ENCODE measurements around the gene EHD3. TPM values are rescaled to one million over a fixed set of nuclear protein-coding genes. Genes with fewer than 3 reads are reported as not detected.

Gene EHD3
- total RNA-seq, 1 donor from 2014 or later, result 40.3 TPM

- intact Hi-C loops (cut with micrococcal nuclease), result no loop called here
- CTCF ChIA-PET, result interaction anchor here (1.1 kb wide), 1 partner anchor 49 kb away, joined by 3 read pairs; no protein-coding TSS in a partner anchor
- Mint-ChIP-seq H3K9me3 (no peaks in the 10 kb centered on the region), H3K27ac (no peak overlapping the region), H3K36me3 (ENCODE audit: low read depth) (no peaks in the 10 kb centered on the region), H3K4me3 (no peak overlapping the region), H3K27me3 (no peaks in the 10 kb centered on the region), H3K4me1 (peaks cover 5% of the 10 kb centered on the region)
- TF ChIP-seq CTCF (IDR thresholded peaks at IDR 0.05), result no peak
- POLR2A ChIA-PET, result no interaction called here
- no peak for DNase-seq
- ATAC-seq (ENCODE audit: low read depth), result no peak
Measured at GRCh38 chr2:31284107-31284506, 50.2 kb downstream of the EHD3 start.

- H3K9me3 Mint-ChIP-seq, result no peaks in the 10 kb centered on the region
- DNase-seq (no peak), ATAC-seq (ENCODE audit: low read depth) (no peak)
- no peak for TF ChIP-seq CTCF (IDR thresholded peaks at IDR 0.05)
- intact Hi-C loops (cut with micrococcal nuclease), result no loop called here
- H3K36me3 Mint-ChIP-seq (ENCODE audit: low read depth), result no peaks in the 10 kb centered on the region
- ChIA-PET CTCF (interaction anchor here (1.0 kb wide), 1 partner anchor 47 kb away, joined by 3 read pairs; no protein-coding TSS in a partner anchor), POLR2A (no interaction called here)
- no peak overlapping the region for H3K4me3 Mint-ChIP-seq
- H3K27ac Mint-ChIP-seq, result no peak overlapping the region
- H3K4me1 Mint-ChIP-seq, result peaks cover 5% of the 10 kb centered on the region
- H3K27me3 Mint-ChIP-seq, result no peaks in the 10 kb centered on the region
Measured at GRCh38 chr2:31286230-31286629, 52.3 kb downstream of the EHD3 start.

- Mint-ChIP-seq H3K9me3 (no peaks in the 10 kb centered on the region), H3K4me3 (no peak overlapping the region), H3K4me1 (peaks cover 5% of the 10 kb centered on the region), H3K27ac (no peak overlapping the region), H3K27me3 (no peaks in the 10 kb centered on the region), H3K36me3 (ENCODE audit: low read depth) (no peaks in the 10 kb centered on the region)
- no peak for TF ChIP-seq CTCF (IDR thresholded peaks at IDR 0.05)
- intact Hi-C loops (cut with micrococcal nuclease), result no loop called here
- ATAC-seq (ENCODE audit: low read depth) (no peak), DNase-seq (no peak)
- ChIA-PET POLR2A (no interaction called here), CTCF (interaction anchor here (1.0 kb wide), 1 partner anchor 47 kb away, joined by 3 read pairs; no protein-coding TSS in a partner anchor)
Measured at GRCh38 chr2:31286961-31287550, 53.1 kb downstream of the EHD3 start.

- no peak overlapping the region for H3K4me3 Mint-ChIP-seq
- no peaks in the 10 kb centered on the region for H3K9me3 Mint-ChIP-seq
- no peaks in the 10 kb centered on the region for H3K36me3 Mint-ChIP-seq (ENCODE audit: low read depth)
- ChIA-PET POLR2A (no interaction called here), CTCF (no interaction called here)
- H3K4me1 Mint-ChIP-seq, result peaks cover 5% of the 10 kb centered on the region
- intact Hi-C loops (cut with micrococcal nuclease), result no loop called here
- ATAC-seq (ENCODE audit: low read depth) (no peak), DNase-seq (no peak)
- no peaks in the 10 kb centered on the region for H3K27me3 Mint-ChIP-seq
- TF ChIP-seq CTCF (IDR thresholded peaks at IDR 0.05), result no peak
- H3K27ac Mint-ChIP-seq, result no peak overlapping the region
Measured at GRCh38 chr2:31287654-31288053, 53.7 kb downstream of the EHD3 start.

GRCh38 chr2:31294196-31294595, 60.2 kb downstream of the EHD3 start:
- intact Hi-C loops (cut with micrococcal nuclease), result no loop called here
- CTCF ChIA-PET, result interaction anchor here (1.1 kb wide), 1 partner anchor 39 kb away, joined by 3 read pairs; no protein-coding TSS in a partner anchor
- no peaks in the 10 kb centered on the region for H3K9me3 Mint-ChIP-seq
- H3K4me3 Mint-ChIP-seq, result no peak overlapping the region
- H3K4me1 Mint-ChIP-seq, result peaks cover 8% of the 10 kb centered on the region
- ATAC-seq (ENCODE audit: low read depth) (no peak), DNase-seq (no peak)
- H3K27ac Mint-ChIP-seq, result no peak overlapping the region
- no peaks in the 10 kb centered on the region for H3K36me3 Mint-ChIP-seq (ENCODE audit: low read depth)
- TF ChIP-seq CTCF (IDR thresholded peaks at IDR 0.05), result no peak
- H3K27me3 Mint-ChIP-seq, result no peaks in the 10 kb centered on the region
- POLR2A ChIA-PET, result no interaction called here
